AG10803 (cell line): Measurements from ENCODE around the gene DENND1A.

Experiments
- DNase-seq: peaks from one replicate; pipeline ENCODE4 v3.0.0; 2010; ENCODE audit warnings: low read depth
- H3K4me3 ChIP-seq: 2 replicates; pipeline ENCODE4 v1.5.1; 2011; ENCODE audit warnings: mild to moderate bottlenecking, low read length, control low read depth
- CTCF ChIP-seq: conservative IDR thresholded peaks from 2 replicates; pipeline ENCODE4 v1.5.1; 2011; ENCODE audit warnings: mild to moderate bottlenecking, low read length, control low read depth, inconsistent platforms

The DENND1A gene

DNA sequence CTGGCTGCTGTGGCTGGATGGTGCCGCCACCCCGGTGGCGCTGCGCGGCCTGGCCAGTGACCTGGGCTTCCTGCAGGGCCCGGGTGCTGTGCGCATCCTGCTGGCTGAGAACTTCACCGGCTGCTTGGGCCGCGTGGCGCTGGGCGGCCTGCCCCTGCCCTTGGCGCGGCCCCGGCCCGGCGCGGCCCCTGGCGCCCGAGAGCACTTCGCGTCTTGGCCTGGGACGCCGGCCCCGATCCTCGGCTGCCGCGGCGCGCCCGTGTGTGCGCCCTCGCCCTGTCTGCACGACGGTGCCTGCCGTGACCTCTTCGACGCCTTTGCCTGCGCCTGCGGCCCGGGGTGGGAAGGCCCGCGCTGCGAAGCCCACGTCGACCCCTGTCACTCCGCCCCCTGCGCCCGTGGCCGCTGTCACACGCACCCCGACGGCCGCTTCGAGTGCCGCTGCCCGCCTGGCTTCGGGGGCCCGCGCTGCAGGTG lies 556.4 kb downstream of the DENND1A start:
- no peak overlapping the region for H3K4me3 ChIP-seq
- DNase-seq: no peak

GRCh38 chr9:123372766-123373446 lies 557.0 kb downstream of the DENND1A start:
- DNase-seq: no peak
- no peak for TF ChIP-seq CTCF
- H3K4me3 ChIP-seq: no peak overlapping the region

More for the DNA sequence above, 556.4 kb downstream of the DENND1A start:
- no peak for TF ChIP-seq CTCF

GRCh38 chr9:123371805-123372590 lies 557.9 kb downstream of the DENND1A start:
- H3K4me3 ChIP-seq: no peak overlapping the region
- TF ChIP-seq CTCF: no peak
- DNase-seq: no peak

GRCh38 chr9:123371228-123371584 lies 558.7 kb downstream of the DENND1A start:
- TF ChIP-seq CTCF: no peak
- no peak for DNase-seq
- no peak overlapping the region for H3K4me3 ChIP-seq

DNA sequence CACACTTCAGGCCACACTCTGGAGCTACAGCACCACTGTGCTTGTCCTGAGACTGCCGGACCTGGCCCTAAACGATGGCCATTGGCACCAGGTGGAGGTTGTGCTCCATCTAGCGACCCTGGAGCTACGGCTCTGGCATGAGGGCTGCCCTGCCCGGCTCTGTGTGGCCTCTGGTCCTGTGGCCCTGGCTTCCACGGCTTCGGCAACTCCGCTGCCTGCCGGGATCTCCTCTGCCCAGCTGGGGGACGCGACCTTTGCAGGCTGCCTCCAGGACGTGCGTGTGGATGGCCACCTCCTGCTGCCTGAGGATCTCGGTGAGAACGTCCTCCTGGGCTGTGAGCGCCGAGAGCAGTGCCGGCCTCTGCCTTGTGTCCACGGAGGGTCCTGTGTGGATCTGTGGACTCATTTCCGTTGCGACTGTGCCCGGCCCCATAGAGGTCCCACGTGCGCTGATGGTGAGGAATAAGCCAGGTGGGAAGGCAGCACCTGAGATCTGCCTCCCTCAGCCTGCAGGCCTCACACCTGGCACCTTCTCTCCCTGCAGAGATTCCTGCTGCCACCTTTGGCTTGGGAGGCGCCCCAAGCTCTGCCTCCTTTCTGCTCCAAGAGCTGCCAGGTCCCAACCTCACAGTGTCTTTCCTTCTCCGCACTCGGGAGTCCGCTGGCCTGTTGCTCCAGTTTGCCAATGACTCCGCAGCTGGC lies 559.2 kb downstream of the DENND1A start:
- DNase-seq: no peak
- TF ChIP-seq CTCF: no peak

DNA sequence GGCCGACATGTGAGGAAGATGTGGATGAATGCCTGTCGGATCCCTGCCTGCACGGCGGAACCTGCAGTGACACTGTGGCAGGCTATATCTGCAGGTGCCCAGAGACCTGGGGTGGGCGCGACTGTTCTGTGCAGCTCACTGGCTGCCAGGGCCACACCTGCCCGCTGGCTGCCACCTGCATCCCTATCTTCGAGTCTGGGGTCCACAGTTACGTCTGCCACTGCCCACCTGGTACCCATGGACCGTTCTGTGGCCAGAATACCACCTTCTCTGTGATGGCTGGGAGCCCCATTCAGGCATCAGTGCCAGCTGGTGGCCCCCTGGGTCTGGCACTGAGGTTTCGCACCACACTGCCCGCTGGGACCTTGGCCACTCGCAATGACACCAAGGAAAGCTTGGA lies 559.8 kb downstream of the DENND1A start:
- TF ChIP-seq CTCF: no peak
- no peak for DNase-seq
- H3K4me3 ChIP-seq: no peak overlapping the region

More for the DNA sequence above, 559.2 kb downstream of the DENND1A start:
- no peak overlapping the region for H3K4me3 ChIP-seq
